Body of pancreas (tissue), 4 donors: ENCODE measurements around the gene GPR142. TPM values are rescaled to one million over a fixed set of nuclear protein-coding genes. Genes with fewer than 3 reads are reported as not detected.

Experiments
- ATAC-seq: fragments of 150-250 bp; one replicate; pipeline ENCODE4 v1.9.1; 2016
- DNase-seq, 4 donors: peaks; one replicate each; pipeline ENCODE4 v3.0.0-alpha.2; 2019
- H3K27ac ChIP-seq, 4 donors: fragments of 200-600 bp; sonication (generic); 1 replicate in 3 of 4; 2 replicates in 1 of 4; pipeline versions ENCODE4 v1.5.1 to v1.6.1; 2016 to 2019; ENCODE audit warnings: mild to moderate bottlenecking in 1 of 4, mixed read lengths in 1 of 4, moderate library complexity in 1 of 4
- H3K27me3 ChIP-seq, 2 donors: fragments of 200-600 bp; sonication (generic); one replicate each; pipeline ENCODE4 v1.6.0; 2016; ENCODE audit warnings: mild to moderate bottlenecking in 1 of 2
- H3K36me3 ChIP-seq, 2 donors: fragments of 200-600 bp; sonication (generic); replicated peaks in 1 of 2; 2 replicates each; pipeline ENCODE4 v1.5.1; 2016; ENCODE audit warnings: low read depth in 2 of 2; ENCODE audit not compliant: insufficient read depth in 1 of 2
- H3K4me1 ChIP-seq: fragments of 200-600 bp; sonication (generic); one replicate; pipeline ENCODE4 v1.6.0; 2016
- H3K4me3 ChIP-seq, 2 donors: fragments of 200-600 bp; sonication (generic); 1 replicate in 1 of 2; 2 replicates in 1 of 2; pipeline ENCODE4 v1.5.1; 2016 to 2019
- H3K9me3 ChIP-seq, 3 donors: fragments of 200-600 bp; sonication (generic); 1 replicate in 2 of 3; 2 replicates in 1 of 3; pipeline ENCODE4 v1.5.1; 2016
- POLR2A ChIP-seq, 3 donors: fragments of 450-650 bp; IDR thresholded peaks; one replicate each; pipeline ENCODE4 v1.6.1; 2016; ENCODE audit warnings: antibody characterized with exemption in 3 of 3, mild to moderate bottlenecking in 2 of 3
- WGBS, 2 donors: methylation state at CpG; one replicate each; pipeline ENCODE4 v1.1.5; 2017; 5-methylcytosine and 5-hydroxymethylcytosine counted together
- intact Hi-C: fragments of 100-400 bp; cut with DNase I; formaldehyde crosslinking; loops from one replicate; pipeline ENCODE4 v1.15.1; 2023
- total RNA-seq, 2 donors: library from RNA; depleted of rRNA; stranded (reverse); fragments of >200 nt; gene quantifications; one replicate each; pipeline ENCODE4 v1.1.0, GENCODE V29; 2016
- TF ChIP-seq, protein P1 (sequence below), 7 experiments: fragments of 450-650 bp in 4 of 7; fragments of 200-600 bp in 3 of 7; sonication (generic) in 3 of 7; IDR thresholded peaks; one replicate each; pipeline ENCODE4 v1.5.1; 2016 to 2019; ENCODE audit warnings: antibody characterized with exemption in 7 of 7

The GPR142 gene
- total RNA-seq, 2 donors from 2014 or later = 0.52 to 0.66 TPM

GRCh38 chr17:74389937-74390679 lies 22.8 kb downstream of the GPR142 start:
- Histone ChIP-seq H3K27me3 (no peaks in the 10 kb centered on the region), H3K9me3 (no peaks in the 10 kb centered on the region), H3K27ac (no peak overlapping the region), H3K36me3 (no peaks in the 10 kb centered on the region), H3K4me3 (no peak overlapping the region), H3K4me1 (peaks cover 10% of the 10 kb centered on the region)
- TF ChIP-seq POLR2A (IDR thresholded peaks at IDR 0.05) = no peak
- TF ChIP-seq, protein P1, sequence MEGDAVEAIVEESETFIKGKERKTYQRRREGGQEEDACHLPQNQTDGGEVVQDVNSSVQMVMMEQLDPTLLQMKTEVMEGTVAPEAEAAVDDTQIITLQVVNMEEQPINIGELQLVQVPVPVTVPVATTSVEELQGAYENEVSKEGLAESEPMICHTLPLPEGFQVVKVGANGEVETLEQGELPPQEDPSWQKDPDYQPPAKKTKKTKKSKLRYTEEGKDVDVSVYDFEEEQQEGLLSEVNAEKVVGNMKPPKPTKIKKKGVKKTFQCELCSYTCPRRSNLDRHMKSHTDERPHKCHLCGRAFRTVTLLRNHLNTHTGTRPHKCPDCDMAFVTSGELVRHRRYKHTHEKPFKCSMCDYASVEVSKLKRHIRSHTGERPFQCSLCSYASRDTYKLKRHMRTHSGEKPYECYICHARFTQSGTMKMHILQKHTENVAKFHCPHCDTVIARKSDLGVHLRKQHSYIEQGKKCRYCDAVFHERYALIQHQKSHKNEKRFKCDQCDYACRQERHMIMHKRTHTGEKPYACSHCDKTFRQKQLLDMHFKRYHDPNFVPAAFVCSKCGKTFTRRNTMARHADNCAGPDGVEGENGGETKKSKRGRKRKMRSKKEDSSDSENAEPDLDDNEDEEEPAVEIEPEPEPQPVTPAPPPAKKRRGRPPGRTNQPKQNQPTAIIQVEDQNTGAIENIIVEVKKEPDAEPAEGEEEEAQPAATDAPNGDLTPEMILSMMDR (IDR thresholded peaks at IDR 0.05) = no peak
- no peak for DNase-seq
- no peak for ATAC-seq
- intact Hi-C loops = no loop called here
- WGBS, 2 donors = 68 to 75% methylated on average over 2 of the region's 2 CpGs

DNA sequence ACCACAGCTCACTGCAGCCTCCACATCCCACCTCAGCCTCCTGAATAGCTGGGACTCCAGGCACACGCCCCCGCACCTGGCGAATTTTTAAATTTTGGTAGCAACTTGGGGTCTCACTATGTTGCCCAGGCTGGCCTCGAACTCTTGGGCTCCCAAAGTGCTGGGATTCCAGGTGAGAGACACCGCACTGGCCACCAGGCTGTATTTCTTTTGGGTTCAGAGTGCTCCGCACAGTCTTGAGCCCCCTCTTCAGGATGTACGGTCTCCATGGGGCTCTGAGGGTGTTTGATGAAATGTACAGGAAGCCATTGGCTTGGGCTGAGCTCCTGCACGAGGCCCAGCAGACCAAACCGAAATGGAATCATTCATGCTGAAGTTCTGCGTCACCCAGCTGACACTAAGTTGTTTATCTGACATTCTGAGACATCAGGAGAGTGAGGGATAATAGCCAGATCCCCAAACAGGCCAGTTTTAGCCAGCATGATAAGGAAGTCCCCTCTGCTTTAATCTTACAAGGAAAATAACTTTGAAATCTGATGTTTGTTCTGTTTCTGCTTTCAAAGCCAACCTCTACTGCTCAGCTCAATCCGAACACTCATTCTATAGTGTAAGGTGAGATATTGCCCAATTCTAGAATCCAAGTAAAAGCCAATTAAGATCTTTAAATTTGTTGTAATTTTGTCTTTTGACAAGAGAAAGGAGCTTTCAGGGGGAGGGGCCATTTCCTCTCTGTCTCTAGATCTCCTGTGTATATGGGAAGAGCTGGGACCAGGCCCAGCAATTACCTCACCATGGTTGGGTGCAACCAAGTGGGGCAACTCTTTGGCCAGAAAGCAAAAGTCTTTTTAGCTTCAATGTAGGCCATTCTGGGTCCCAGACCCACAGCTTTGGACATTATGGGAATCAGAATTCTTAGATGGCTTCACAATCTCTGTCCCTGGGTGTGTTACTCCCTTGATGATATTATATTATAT lies 23.7 kb downstream of the GPR142 start:
- DNase-seq = no peak

DNA sequence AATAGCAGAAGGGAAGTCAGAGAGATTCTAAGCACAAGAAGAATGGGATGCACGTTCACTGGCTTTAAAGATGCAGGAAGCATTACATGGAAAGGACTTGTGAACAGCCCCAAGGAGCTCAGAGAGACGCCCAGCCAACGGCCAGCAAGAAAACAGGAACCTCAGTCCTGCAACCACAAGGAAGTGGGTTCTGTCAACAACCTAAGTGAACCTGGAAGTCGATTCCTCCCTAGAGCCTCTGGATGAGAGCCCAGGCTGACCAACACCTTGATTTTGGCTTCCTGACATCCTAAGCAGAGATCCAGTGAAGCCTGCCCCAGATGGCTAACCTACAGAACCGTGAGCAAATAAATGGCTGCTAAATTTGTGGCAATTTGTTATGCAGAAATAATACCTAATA lies 24.5 kb downstream of the GPR142 start:
- H3K27ac ChIP-seq = no peak overlapping the region
- H3K27me3 ChIP-seq = no peaks in the 10 kb centered on the region
- WGBS, 2 donors = 55 to 84% methylated on average over 5 of the region's 5 CpGs
- TF ChIP-seq, protein P1 (IDR thresholded peaks at IDR 0.05) = no peak
- no peak for TF ChIP-seq POLR2A (IDR thresholded peaks at IDR 0.05)
- no peak for DNase-seq
- no peaks in the 10 kb centered on the region for H3K36me3 ChIP-seq
- H3K4me3 ChIP-seq = no peak overlapping the region
- no peaks in the 10 kb centered on the region for H3K9me3 ChIP-seq
- peaks cover 15% of the 10 kb centered on the region for H3K4me1 ChIP-seq
- intact Hi-C loops = no loop called here
- no peak for ATAC-seq

More for the DNA sequence above, 23.7 kb downstream of the GPR142 start:
- Histone ChIP-seq H3K9me3 (no peaks in the 10 kb centered on the region), H3K27ac (no peak overlapping the region), H3K4me1 (peaks cover 15% of the 10 kb centered on the region), H3K27me3 (no peaks in the 10 kb centered on the region), H3K4me3 (no peak overlapping the region), H3K36me3 (no peaks in the 10 kb centered on the region)
- ATAC-seq = no peak
- intact Hi-C loops = no loop called here
- no peak for TF ChIP-seq POLR2A (IDR thresholded peaks at IDR 0.05)
- TF ChIP-seq, protein P1 (IDR thresholded peaks at IDR 0.05) = no peak
- 91 to 92% methylated on average over 7 to 11 of the region's 11 CpGs for WGBS, 2 donors

DNA sequence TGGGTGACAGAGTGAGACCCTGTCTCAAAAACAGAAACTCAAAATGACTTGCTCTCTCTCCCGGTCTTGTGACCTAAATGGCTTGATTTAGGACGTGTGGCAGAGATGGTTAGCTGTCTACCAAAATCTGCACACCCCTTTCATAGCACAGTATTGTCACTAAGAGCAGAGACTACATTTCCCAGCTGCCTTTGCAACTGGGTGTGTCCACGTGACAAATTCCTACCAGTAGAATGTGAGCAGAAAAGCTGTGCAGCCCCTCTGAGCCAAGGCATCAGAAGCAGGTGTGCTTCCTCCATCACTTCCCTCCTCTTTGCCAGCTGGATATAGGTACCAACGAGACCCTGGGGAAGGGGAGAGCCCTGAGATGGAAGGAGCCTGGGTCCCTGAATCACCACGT lies 25.5 kb downstream of the GPR142 start:
- intact Hi-C loops = no loop called here
- Histone ChIP-seq H3K4me1 (peaks cover 9% of the 10 kb centered on the region), H3K27ac (no peak overlapping the region), H3K4me3 (no peak overlapping the region), H3K9me3 (no peaks in the 10 kb centered on the region), H3K36me3 (no peaks in the 10 kb centered on the region), H3K27me3 (no peaks in the 10 kb centered on the region)
- ATAC-seq = no peak
- WGBS, 2 donors = 80 to 87% methylated on average over 5 of the region's 5 CpGs
- DNase-seq = no peak
- TF ChIP-seq, protein P1 (IDR thresholded peaks at IDR 0.05) = no peak
- no peak for TF ChIP-seq POLR2A (IDR thresholded peaks at IDR 0.05)
